SK-N-SH treated with all-trans-retinoic acid at 6 μM for 48 hours (cell line): ENCODE measurements around the gene GPRC5A.

Experiments used
- ATAC-seq: fragments of 200-7000 bp; cut with Tn5 transposase; 3 replicates; pipeline ENCODE4 v1.9.1; 2020; ENCODE audit warnings: mild to moderate bottlenecking, moderate library complexity
- ARNTL ChIP-seq: fragments of 450-650 bp; formaldehyde crosslinking; IDR thresholded peaks from 2 replicates; pipeline ENCODE4 v1.5.0; 2020; ENCODE audit warnings: low read depth, mild to moderate bottlenecking, moderate library complexity, borderline replicate concordance
- BACH2 ChIP-seq: fragments of 250-450 bp; sonication (Bioruptor Pico); IDR thresholded peaks from 2 replicates; pipeline ENCODE4 v1.9.0; 2021; ENCODE audit warnings: mild to moderate bottlenecking, borderline replicate concordance
- CREB5 ChIP-seq: fragments of 250-450 bp; sonication (Bioruptor Pico); IDR thresholded peaks from 2 replicates; pipeline ENCODE4 v1.5.1; 2020; ENCODE audit warnings: low read depth, mild to moderate bottlenecking, moderate library complexity
- CSRNP3 ChIP-seq: fragments of 250-450 bp; sonication (Bioruptor Pico); IDR thresholded peaks from 2 replicates; pipeline ENCODE4 v1.5.1; 2021; ENCODE audit warnings: mild to moderate bottlenecking, moderate library complexity
- GLIS3 ChIP-seq: fragments of 250-450 bp; sonication (Bioruptor Pico); IDR thresholded peaks from 2 replicates; pipeline ENCODE4 v1.5.0; 2020; ENCODE audit warnings: mild to moderate bottlenecking, moderate library complexity
- ISL1 ChIP-seq: fragments of 250-450 bp; sonication (Bioruptor Pico); IDR thresholded peaks from 2 replicates; pipeline ENCODE4 v2.1.2; 2022; ENCODE audit warnings: mild to moderate bottlenecking, moderate library complexity
- OSR1 ChIP-seq: fragments of 250-450 bp; sonication (Bioruptor Pico); IDR thresholded peaks from 2 replicates; pipeline ENCODE4 v1.8.0; 2022; ENCODE audit warnings: moderate library complexity, mild to moderate bottlenecking, inconsistent platforms
- PATZ1 ChIP-seq: fragments of 250-450 bp; sonication (Bioruptor Pico); IDR thresholded peaks from 2 replicates; pipeline ENCODE4 v1.8.0; 2020; ENCODE audit warnings: mild to moderate bottlenecking, moderate library complexity, borderline replicate concordance
- PPARA ChIP-seq: fragments of 250-450 bp; sonication (Bioruptor Pico); IDR thresholded peaks from 2 replicates; pipeline ENCODE4 v1.5.0; 2020; ENCODE audit warnings: mild to moderate bottlenecking, borderline replicate concordance
- SNAI2 ChIP-seq: fragments of 250-450 bp; sonication (Bioruptor Pico); IDR thresholded peaks from 2 replicates; pipeline ENCODE4 v1.5.0; 2020; ENCODE audit warnings: mild to moderate bottlenecking, moderate library complexity
- TCF4 ChIP-seq: fragments of 250-450 bp; sonication (Bioruptor Pico); IDR thresholded peaks from 2 replicates; pipeline ENCODE4 v1.8.0; 2021; ENCODE audit warnings: mild to moderate bottlenecking, moderate library complexity, borderline replicate concordance
- TOX ChIP-seq: fragments of 250-450 bp; sonication (Bioruptor Pico); IDR thresholded peaks from 2 replicates; pipeline ENCODE4 v1.8.0; 2021; ENCODE audit warnings: mild to moderate bottlenecking, moderate library complexity, borderline replicate concordance
- TSHZ2 ChIP-seq: fragments of 250-450 bp; sonication (Bioruptor Pico); IDR thresholded peaks from 2 replicates; pipeline ENCODE4 v1.5.0; 2020; ENCODE audit warnings: mild to moderate bottlenecking, moderate library complexity
- ZC3H10 ChIP-seq: fragments of 250-450 bp; sonication (Bioruptor Pico); IDR thresholded peaks from 2 replicates; pipeline ENCODE4 v1.5.1; 2021; ENCODE audit warnings: mild to moderate bottlenecking, moderate library complexity
- ZFP30 ChIP-seq: fragments of 450-650 bp; formaldehyde crosslinking; IDR thresholded peaks from 2 replicates; pipeline ENCODE4 v1.5.0; 2022; ENCODE audit warnings: mild to moderate bottlenecking, moderate library complexity
- ZNF565 ChIP-seq: fragments of 450-650 bp; formaldehyde crosslinking; conservative IDR thresholded peaks from 2 replicates; pipeline ENCODE4 v1.5.0; 2020; ENCODE audit warnings: low read depth, mild to moderate bottlenecking, moderate library complexity
- ZNF70 ChIP-seq: fragments of 450-650 bp; formaldehyde crosslinking; IDR thresholded peaks from 2 replicates; pipeline ENCODE4 v1.5.0; 2020; ENCODE audit warnings: mild to moderate bottlenecking, moderate library complexity
- ZNF8 ChIP-seq: fragments of 450-650 bp; formaldehyde crosslinking; IDR thresholded peaks from 2 replicates; pipeline ENCODE4 v1.5.0; 2020; ENCODE audit warnings: mild to moderate bottlenecking, moderate library complexity

The GPRC5A gene

GRCh38 chr12:12946686-12947355, 55.5 kb downstream of the GPRC5A start:
- no peak for ATAC-seq
- TF ChIP-seq CREB5 (CRISPR knock-in tag) (no peak), ARNTL (CRISPR knock-in tag) (no peak), ZNF70 (CRISPR knock-in tag) (no peak), OSR1 (no peak), ISL1 (CRISPR knock-in tag) (no peak), ZNF565 (CRISPR knock-in tag) (no peak), ZFP30 (no peak), GLIS3 (CRISPR knock-in tag) (no peak), ZNF8 (CRISPR knock-in tag) (no peak), CSRNP3 (no peak), PATZ1 (CRISPR knock-in tag) (no peak), TCF4 (CRISPR knock-in tag) (no peak), PPARA (CRISPR knock-in tag) (no peak)

GRCh38 chr12:12947902-12948301, 56.5 kb downstream of the GPRC5A start:
- TF ChIP-seq CREB5 (CRISPR knock-in tag) (no peak), ZC3H10 (CRISPR knock-in tag) (no peak), SNAI2 (CRISPR knock-in tag) (no peak), ZNF70 (CRISPR knock-in tag) (no peak), ARNTL (CRISPR knock-in tag) (no peak), PPARA (CRISPR knock-in tag) (no peak), TOX (CRISPR knock-in tag) (no peak), ZNF8 (CRISPR knock-in tag) (no peak), TSHZ2 (CRISPR knock-in tag) (no peak), CSRNP3 (no peak), BACH2 (no peak), OSR1 (no peak), GLIS3 (CRISPR knock-in tag) (no peak), TCF4 (CRISPR knock-in tag) (no peak), ZNF565 (CRISPR knock-in tag) (no peak), PATZ1 (CRISPR knock-in tag) (no peak)
- TF ChIP-seq, all 23 proteins: peak for 0
- ATAC-seq, result no peak
